Activated CD4-positive, alpha-beta T cell treated with anti-CD3 and anti-CD28 coated beads, Interleukin-2, Interleukin-6, amounts not matched to agents 100 ng/mL and 50 ng/mL, durations not matched to agents 16 hours and 8 hours (primary cell): Measurements from ENCODE around the gene LYZL1.
"Not testable (repeated sequence)": the region's sequence is repeated elsewhere in the genome, so short reads cannot be mapped to it uniquely, and the experiment has no call there.

Source experiments
- DNase-seq: peaks from one replicate; pipeline ENCODE4 v3.0.0-alpha.2; 2020

The LYZL1 gene

GRCh38 chr10:29310463-29310862 lies 21.6 kb downstream of the LYZL1 start:
- DNase-seq, result not testable (repeated sequence)

DNA sequence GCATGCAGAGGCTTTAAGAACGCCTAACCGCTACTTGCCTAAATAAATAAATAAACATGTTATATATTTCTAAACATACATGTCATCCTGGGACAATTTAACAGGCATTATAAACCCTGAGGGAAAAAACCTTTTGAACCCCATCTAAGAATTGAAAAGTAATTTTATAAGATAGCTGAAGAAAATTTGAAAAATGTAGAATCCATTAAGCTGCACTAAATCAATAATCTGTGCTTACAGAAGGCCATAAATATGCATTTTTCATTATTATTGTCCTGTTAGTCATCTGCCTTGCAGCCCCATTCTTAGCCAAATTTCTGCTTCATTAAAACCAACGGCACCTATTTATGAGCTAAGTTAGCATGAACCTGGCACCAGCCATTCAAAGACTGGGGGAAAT lies 24.2 kb downstream of the LYZL1 start:
- DNase-seq, result no peak

GRCh38 chr10:29314726-29315125 lies 25.9 kb downstream of the LYZL1 start:
- DNase-seq, result no peak

GRCh38 chr10:29315814-29316213 lies 26.9 kb downstream of the LYZL1 start:
- no peak for DNase-seq

DNA sequence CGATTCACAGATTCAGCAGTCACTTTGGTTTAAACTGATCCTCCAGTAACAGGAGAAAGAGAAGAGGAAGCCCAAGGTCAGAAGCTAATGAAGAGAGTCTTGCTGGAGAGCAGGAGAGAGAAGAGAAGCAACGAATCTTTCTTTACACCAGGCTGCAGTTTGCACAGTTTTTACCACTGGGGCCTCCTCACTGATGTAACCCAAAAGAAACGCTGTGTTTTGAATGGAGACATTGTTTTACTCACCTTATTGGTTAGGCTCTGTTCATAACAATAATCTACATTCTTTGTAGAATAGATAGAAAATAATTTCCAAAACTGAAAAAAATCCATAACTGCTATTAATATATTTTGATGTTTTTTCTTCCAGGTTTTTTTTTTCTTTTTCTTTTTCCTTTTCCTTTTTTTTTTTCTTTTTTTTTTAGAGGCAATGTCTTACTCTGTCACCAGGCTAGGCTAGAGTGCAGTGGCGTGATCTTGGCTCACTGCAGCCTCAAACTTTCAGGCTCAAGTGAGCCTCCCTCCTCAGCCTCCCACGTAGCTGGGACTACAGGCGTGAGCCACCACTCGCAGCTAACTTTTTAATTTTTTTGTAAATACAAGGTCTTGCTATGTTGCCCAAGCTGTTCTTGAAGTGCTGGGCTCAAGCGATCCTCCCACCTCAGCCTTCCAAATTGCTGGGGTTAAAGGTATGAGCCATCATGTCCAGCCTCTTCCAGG lies 27.6 kb downstream of the LYZL1 start:
- no peak for DNase-seq

GRCh38 chr10:29317027-29317420 lies 28.2 kb downstream of the LYZL1 start:
- DNase-seq, result no peak

DNA sequence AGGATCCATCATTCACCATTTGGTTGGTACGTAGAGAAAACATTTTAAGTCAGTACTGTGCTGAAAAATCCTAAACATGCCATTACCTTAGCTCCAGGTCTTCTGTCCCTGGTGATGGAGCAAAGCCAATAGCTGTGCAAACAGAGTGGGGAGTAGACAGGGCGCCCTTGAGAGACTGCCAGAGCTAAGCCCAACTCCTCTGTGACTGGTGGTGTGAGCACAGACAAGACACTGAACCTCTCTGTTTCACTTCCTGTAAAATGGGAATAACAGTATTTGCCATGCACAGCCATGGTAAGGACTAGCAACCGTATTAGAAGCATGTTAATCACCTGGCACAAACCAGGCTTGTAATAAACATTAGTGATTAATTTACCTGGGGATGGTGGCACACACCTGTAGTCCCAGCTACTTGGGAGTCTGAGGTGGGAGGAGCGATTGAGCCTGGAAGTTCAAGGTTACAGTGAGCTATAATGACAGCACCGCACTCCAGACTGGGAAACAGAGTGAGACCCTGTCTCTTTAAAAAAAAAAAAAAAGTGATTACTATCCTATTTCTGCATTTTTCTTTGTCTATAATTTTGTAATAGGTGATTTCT lies 28.7 kb downstream of the LYZL1 start:
- no peak for DNase-seq

DNA sequence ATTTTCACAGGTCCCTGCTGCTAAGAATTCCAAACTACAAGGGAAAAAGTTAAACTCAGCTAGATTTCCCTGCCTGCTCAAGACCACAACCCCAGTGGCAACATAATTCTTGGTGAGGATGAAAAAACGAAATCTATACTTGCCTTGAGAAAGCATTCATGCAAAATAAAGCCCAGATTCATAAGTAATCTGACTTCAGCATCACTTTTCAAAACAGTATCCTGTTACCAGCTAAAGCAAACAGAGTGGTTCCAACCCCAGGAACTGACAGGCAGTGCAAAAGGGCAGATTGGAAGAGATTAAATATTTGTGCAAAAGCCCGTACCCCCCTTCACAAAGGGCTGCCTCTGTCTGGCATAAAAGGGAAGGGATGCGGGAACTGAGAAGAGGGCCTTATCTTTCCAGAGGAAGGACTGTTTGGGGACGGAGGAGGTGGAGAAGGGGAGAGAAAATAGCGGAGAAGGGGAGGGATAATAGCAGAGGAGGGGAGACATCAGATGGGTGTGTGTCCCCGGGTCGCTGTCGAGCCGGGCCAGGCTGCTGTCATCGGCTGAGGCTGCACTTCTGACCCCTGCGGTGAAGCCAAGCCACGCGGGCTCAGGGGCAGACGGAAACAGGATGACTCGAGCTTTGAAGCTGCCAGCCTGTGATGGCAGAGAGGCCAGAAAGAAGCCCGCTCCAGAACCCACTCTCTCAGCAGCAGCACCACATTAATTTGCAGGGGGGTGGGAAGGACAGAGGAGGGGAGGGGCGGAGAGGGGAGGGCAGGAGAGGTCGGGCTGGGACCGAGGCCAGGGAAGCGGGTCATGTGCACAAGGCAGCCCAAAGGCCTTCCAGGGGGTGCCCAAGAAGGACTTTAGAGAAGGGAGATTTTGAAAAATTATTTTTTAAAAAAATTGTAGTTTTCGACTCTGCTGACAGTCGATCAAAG lies 29.5 kb downstream of the LYZL1 start:
- not testable (repeated sequence) for DNase-seq

DNA sequence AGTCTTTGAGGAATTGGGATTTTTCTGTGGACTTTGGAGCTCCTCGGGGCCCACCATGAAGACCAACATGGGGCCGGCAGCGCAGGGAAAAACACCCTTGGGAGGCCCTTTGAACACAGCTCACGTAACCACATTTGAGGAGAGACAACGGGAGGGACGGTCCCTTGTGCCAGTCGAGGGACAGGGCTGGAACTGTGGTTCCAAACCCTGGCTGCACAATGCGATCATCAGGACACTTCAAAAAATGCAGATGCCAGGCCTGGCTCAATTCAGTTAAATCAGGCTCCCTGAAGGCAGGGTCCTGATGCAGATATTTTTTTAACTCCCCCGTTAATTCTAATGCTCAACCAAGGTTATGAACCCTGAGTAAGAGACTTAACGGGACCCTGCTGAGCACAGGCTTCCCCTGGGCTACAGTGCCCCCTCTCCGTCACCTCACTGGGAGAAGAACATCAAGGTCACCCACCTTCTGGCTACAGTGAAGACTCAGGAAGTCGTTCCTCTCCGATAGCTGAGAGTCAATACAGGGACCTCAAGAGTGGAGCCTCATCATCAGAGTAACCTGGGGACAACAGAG lies 30.4 kb downstream of the LYZL1 start:
- no peak for DNase-seq

DNA sequence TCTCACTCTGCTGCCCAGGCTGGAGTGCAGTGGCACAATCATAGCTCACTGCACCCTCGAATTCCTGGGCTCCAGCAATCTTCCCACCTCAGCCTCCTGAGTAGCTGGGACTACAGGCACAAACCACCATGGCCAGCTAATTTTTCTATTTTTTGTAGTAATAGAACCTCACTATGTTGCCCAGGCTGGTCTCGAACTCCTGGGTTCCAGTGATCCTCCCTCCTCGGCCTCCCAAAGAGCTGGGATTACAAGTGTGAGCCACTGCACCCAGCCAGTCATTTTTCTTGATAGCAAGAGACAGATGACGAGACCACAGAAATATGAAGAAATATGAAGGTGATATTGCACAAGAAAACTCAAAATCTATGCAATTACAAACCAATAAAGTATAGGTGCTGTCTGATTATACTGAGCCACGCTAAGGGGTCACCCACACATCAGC lies 31.8 kb downstream of the LYZL1 start:
- not testable (repeated sequence) for DNase-seq

GRCh38 chr10:29321656-29322055 lies 32.8 kb downstream of the LYZL1 start:
- DNase-seq, result no peak

GRCh38 chr10:29322918-29323317 lies 34.0 kb downstream of the LYZL1 start:
- DNase-seq, result no peak

DNA sequence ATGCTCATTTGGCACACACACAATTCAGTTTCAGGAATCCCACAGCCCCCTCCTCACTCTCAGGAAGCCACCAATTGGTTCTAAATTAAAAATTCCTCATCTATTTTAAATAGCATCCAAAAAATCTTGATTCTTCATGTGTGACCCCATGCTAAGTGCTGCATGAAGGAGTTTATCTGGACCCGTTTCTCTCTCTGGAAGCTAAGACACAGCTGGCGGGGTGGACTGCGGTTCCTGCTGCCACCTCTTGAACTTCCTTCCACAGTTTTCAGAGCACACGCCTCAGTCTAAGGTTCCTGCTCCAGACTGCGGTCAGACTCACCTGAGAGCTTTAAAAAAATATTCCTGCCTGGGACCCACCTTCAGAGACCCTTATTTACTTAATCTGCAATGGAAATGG lies 34.5 kb downstream of the LYZL1 start:
- DNase-seq, result no peak

DNA sequence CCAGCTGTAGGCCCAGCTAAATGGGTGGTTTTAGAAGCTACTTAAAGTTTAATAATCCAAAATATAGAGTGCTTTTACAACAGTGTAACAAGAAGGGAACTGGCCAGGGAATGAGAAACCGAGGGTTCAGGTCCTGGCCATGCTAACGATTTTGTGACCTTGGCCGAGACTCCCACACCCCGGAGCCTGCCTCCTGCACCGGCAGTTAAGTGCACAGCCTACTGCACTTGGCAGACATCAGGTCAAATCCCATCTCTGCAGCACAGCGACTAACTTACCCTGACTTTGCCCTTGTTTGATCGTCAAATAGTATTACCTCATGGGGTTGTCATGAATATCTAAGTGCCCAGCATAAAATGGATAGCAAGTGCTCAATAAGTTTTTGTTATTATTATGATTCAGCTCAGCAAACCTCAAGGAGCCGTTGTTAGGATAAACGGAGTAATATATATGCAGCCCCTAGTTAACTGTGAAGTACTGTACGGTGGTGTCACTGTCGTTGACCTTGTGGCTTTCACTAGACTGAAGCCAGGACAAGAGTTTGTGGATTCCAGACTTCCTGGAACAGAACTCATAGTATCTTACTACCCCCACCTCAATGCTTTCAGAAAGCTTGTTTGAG lies 35.5 kb downstream of the LYZL1 start:
- DNase-seq, result no peak

DNA sequence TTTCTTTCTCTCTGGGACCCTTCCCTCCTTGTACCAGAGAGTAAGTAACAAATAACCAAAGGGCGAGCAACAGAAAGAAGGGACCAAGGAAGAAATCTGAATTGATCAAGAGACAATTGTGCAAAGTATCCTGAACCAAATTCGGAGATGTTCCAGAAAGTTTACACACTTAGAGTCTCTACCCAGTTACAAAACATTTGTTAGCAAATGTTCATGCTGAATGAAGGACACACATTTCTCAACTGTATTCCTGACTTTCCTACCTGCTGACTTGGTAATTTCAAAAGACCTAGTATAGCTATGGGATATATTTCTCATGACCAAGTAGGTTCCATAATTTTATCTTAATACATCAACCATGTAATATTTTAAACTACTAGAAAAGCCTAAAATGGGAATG lies 37.4 kb downstream of the LYZL1 start:
- no peak for DNase-seq

- DNase-seq, result no peak
Measured at GRCh38 chr10:29326886-29327745, 38.2 kb downstream of the LYZL1 start.

GRCh38 chr10:29327746-29328102 lies 38.9 kb downstream of the LYZL1 start:
- no peak for DNase-seq

DNA sequence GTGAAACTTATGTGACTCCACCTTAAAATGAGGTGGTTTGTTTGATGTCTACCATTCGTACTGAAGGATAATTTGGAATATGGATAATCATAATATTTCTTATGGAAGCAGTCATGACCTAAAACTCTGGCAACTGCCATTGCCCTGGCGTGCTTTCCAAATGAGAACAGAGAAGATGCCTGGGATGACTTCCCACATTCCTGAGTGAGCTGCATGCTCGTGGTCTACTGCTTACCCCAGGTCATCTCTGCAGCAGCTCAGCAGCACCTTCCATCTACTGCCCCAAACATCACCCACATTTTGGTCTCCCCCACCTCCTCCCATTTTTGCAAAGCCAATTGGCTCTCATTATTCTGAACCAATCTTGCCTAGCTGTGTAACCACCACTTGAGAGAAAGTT lies 40.1 kb downstream of the LYZL1 start:
- no peak for DNase-seq

DNA sequence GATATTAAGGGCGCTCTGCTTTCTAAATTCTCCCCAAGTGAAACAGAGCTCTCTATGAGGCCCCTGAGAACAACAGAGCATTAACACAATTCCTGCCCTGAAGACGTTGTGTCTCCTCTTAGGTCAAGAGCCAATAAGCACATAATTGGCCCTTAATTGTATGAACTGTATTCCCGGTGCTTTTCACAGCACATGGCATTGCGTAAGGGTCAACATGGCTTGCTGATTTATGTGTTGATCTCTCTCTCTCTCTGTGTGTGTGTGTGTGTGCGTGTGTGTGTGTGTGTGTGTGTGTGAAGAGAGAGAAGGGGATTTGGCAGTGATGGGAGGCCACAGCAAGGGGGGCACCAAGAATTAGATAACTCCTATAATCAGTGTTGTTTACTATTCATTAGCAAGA lies 40.5 kb downstream of the LYZL1 start:
- DNase-seq, result no peak

GRCh38 chr10:29332061-29332760 lies 43.3 kb downstream of the LYZL1 start:
- DNase-seq, result no peak

DNA sequence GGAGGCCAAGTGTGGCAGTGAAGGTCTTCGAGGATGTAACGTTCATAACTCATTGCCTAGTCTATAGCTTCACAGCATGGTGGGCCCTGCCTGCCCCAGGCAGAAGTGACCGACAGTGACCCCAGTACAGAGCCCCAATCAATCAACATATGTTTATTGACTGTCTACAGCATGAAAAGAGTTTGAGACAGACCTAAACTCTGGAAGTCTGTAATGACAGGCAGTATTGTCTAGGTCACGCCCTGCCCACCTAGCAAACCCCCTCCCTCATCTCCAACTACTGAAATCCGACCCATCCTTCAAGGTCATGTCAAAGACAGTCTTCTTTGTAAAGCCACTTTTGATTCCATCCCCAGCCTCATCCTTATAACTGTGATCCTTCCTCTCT lies 43.9 kb downstream of the LYZL1 start:
- no peak for DNase-seq
